Right lobe of liver (tissue), 4 donors: Measurements from ENCODE around the gene TUG1.

Source experiments
- POLR2A ChIP-seq: fragments of 450-650 bp; IDR thresholded peaks from one replicate; pipeline ENCODE4 v1.6.1; 2017; ENCODE audit warnings: antibody characterized with exemption, mild to moderate bottlenecking
- TF ChIP-seq, protein P1 (sequence below), 4 donors: fragments of 200-600 bp in 3 of 4; fragments of 450-650 bp in 1 of 4; IDR thresholded peaks; one replicate each; pipeline versions ENCODE4 v1.5.1 to v1.8.0; 2016 to 2022; ENCODE audit warnings: antibody characterized with exemption in 4 of 4, mild to moderate bottlenecking in 2 of 4
- donor health status: DM: no; HTN: no; CAD: no.
- donor health status: DM: no; HTN: no; CAD: no.
- donor health status: DM: no; HTN: yes; CAD: no.

DNA sequence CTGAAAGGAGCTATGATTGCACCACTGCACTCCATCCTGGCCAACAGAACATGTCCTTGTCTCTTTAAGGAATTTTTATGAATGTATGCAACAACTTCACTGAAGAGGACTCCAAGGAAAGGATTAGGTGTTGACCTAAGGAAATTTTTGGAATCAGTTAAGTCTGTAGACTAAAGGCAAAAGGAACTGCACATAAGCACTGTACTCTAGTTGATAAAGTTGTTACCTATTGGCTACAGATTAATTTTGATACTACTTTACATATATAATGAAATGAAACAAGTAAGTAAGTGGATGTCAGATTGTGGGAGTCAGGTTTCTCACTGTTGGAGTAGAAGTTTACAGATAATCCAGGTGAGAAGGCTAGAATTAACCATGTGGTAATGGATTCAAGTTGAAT is 36.5 kb downstream of the TUG1 start:
- TF ChIP-seq, protein P1, sequence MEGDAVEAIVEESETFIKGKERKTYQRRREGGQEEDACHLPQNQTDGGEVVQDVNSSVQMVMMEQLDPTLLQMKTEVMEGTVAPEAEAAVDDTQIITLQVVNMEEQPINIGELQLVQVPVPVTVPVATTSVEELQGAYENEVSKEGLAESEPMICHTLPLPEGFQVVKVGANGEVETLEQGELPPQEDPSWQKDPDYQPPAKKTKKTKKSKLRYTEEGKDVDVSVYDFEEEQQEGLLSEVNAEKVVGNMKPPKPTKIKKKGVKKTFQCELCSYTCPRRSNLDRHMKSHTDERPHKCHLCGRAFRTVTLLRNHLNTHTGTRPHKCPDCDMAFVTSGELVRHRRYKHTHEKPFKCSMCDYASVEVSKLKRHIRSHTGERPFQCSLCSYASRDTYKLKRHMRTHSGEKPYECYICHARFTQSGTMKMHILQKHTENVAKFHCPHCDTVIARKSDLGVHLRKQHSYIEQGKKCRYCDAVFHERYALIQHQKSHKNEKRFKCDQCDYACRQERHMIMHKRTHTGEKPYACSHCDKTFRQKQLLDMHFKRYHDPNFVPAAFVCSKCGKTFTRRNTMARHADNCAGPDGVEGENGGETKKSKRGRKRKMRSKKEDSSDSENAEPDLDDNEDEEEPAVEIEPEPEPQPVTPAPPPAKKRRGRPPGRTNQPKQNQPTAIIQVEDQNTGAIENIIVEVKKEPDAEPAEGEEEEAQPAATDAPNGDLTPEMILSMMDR (IDR thresholded peaks at IDR 0.05), result no peak
- TF ChIP-seq POLR2A, result no peak
